Measurements from ENCODE around the gene TCHHL1.

DNA sequence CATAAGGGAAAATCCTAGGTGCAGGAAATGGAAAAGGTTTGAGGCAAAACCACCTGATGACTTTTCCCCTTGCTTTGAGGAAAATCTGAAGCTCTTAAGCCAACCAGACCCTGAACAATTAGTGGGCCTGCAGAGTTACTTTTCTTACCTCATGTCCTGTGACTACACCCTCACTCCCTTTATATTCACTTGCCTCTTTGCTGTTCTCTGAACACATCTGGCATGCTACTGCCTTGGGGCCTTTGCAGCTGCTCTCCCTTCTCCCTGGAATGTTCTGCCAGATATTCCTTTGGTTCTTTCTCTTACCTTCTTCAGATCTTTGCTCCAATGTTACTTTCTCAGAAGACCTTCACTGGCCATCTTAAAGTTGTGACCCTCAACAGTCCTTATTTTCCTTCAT, 48.4 kb upstream of the TCHHL1 start:
- TF ChIP-seq CTCF (IDR thresholded peaks at IDR 0.05), result no peak
- no peak for TF ChIP-seq POLR2A (IDR thresholded peaks at IDR 0.05)

Data from heart left ventricle (tissue), 13 donors.